ENCODE measurements around the gene ZFP1.

The ZFP1 gene

DNA sequence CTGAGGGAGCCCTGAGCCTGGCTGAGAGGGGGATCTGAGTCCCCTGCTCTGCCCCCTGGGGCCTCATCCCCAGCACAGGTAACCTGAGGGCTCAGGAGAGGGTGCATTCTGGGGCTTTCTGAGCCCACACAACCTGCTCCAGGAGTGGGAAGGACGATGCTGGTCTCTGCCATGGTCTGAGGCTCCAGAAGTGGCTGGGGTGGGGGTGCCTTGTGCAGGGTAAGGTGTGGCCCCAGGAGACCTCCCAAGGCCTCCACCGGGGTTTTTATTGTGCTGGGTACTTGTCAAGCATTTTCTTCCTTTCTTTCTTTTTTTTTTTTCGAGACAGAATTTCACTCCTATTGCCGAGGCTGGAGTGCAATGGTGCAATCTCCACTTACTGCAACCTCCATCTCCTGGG lies 70.8 kb downstream of the ZFP1 start:
- Histone ChIP-seq H2AFZ (ENCODE audit: low read depth, low read length) (no peak overlapping the region), H3K4me3 (ENCODE audit: low read length) (no peak overlapping the region), H3K9me3 (ENCODE audit: low read length) (no peaks in the 10 kb centered on the region), H3K4me1 (ENCODE audit: insufficient read depth, low read length) (no peaks in the 10 kb centered on the region), H3K36me3 (ENCODE audit: insufficient read depth, low read length) (no peaks in the 10 kb centered on the region), H3K27me3 (ENCODE audit: insufficient read depth, low read length) (no peaks in the 10 kb centered on the region)

DNA sequence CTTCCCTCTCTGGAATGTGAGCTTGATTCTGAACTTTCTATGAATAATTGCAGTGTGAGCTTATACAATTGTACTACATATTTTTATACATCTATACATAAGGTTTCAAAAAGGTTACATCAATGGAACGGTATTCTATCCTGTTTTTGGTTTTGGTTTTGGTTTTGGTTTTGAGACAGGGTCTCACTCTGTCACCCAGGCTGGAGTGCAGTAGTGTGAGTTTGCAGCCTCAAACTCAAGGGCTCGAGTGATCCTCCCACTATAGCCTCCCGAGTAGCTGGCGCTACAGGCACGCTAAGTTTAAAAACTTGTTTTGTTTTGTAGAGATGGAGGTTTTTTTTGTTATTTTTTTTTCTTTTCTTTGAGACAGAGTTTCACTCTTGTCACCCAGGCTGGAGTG lies 71.5 kb downstream of the ZFP1 start:
- no peaks in the 10 kb centered on the region for H3K27me3 ChIP-seq (ENCODE audit: insufficient read depth, low read length)
- no peak overlapping the region for H3K4me3 ChIP-seq (ENCODE audit: low read length)
- no peaks in the 10 kb centered on the region for H3K4me1 ChIP-seq (ENCODE audit: insufficient read depth, low read length)
- no peaks in the 10 kb centered on the region for H3K9me3 ChIP-seq (ENCODE audit: low read length)
- H3K36me3 ChIP-seq (ENCODE audit: insufficient read depth, low read length), result no peaks in the 10 kb centered on the region
- no peak overlapping the region for H2AFZ ChIP-seq (ENCODE audit: low read depth, low read length)

All from neuron (in vitro differentiated cells).